ENCODE measurements around the gene HOXA6.

Gene HOXA6

DNA sequence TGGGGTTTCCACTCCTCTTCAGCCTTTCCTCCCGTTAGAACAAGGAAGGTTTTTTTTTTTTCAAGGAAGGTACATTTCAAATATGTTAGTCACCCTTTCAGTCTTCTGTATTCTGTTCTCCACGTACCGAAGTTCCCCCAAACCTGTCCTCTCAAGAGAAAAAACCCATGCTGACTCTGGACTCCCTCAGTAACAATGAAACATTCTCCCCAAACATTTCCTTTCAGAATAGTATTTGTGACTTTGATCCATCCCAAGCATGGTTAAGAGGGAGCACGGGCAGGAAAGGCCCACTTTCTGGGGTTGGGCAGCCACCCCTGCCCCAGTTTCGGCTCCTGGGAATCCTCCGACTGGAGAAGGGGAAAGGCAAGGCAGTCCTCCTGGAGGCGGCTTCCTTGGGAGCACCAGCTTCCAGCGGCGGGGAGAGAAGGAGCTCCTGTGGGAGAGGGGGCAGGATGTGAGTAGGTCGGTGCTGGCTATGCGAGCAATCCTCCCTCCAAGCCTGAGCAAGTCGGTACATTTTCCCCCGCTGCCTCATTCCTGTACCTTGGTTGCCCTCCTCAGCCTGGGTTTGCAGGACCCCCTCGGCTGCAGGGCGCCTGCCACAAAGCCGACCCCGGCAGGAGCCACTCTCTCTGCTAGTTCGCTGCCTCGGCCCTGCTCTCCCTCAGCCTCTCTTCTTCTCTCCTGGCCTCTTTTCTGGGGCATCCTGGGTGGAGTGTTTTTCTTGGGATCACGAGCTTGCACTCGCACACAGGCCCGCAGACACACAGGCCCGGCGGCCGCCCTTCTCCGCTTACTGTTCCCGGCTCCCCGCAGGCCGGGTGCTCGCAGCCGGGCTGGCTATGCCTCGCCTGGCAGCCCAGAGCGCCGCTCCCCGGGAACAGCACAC is 49.6 kb downstream of the HOXA6 start:
- no peak overlapping the region for H3K4me3 ChIP-seq (ENCODE audit: low read depth, low read length)
- TF ChIP-seq, protein P1, sequence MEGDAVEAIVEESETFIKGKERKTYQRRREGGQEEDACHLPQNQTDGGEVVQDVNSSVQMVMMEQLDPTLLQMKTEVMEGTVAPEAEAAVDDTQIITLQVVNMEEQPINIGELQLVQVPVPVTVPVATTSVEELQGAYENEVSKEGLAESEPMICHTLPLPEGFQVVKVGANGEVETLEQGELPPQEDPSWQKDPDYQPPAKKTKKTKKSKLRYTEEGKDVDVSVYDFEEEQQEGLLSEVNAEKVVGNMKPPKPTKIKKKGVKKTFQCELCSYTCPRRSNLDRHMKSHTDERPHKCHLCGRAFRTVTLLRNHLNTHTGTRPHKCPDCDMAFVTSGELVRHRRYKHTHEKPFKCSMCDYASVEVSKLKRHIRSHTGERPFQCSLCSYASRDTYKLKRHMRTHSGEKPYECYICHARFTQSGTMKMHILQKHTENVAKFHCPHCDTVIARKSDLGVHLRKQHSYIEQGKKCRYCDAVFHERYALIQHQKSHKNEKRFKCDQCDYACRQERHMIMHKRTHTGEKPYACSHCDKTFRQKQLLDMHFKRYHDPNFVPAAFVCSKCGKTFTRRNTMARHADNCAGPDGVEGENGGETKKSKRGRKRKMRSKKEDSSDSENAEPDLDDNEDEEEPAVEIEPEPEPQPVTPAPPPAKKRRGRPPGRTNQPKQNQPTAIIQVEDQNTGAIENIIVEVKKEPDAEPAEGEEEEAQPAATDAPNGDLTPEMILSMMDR (IDR thresholded peaks at IDR 0.05; ENCODE audit: low read depth, low read length, missing control alignments) = no peak

DNA sequence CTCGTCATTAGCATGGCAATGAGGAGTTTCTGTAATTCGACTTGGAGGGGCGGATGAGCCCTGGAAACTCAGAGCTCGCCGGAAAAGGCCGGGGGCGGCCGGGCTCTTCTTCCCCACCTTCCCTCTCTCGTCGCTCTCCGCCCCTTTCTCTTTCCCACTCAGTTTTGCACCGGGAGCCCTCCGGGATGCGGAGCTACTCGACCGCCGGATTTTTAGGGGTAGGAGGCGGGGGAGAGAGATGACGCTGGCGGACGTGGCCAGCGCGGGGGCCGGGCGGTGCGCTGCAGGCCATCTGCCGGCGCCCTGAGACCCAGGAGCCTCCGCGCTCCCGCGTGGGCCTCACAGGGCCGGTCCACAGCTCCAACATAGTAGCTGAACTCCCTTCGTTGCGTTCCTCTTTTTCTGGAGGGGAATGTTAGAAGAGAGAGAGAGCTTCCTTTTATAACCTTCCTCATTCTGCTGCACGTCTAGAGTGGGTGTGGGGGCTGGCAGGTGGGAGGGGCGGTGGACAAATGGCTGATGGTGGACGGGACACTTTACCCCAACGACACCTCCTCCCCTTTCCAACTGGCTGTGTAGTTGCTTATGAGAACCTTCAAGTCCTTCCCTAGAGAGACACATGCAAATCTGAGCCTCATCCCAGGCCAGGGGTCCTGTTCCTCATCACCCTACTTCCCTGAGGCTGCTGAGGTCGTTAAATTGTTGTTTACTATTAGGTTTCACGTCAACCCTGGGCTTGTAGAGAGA is 50.6 kb downstream of the HOXA6 start:
- peak overlapping the region; percentile 82 for H3K4me3 ChIP-seq (ENCODE audit: low read depth, low read length)
- TF ChIP-seq, protein P1 (IDR thresholded peaks at IDR 0.05; ENCODE audit: low read depth, low read length, missing control alignments) = no peak
- no peak for DNase-seq (ENCODE audit: low read depth)

More for the DNA sequence above, 49.6 kb downstream of the HOXA6 start:
- no peak for DNase-seq (ENCODE audit: low read depth)

DNA sequence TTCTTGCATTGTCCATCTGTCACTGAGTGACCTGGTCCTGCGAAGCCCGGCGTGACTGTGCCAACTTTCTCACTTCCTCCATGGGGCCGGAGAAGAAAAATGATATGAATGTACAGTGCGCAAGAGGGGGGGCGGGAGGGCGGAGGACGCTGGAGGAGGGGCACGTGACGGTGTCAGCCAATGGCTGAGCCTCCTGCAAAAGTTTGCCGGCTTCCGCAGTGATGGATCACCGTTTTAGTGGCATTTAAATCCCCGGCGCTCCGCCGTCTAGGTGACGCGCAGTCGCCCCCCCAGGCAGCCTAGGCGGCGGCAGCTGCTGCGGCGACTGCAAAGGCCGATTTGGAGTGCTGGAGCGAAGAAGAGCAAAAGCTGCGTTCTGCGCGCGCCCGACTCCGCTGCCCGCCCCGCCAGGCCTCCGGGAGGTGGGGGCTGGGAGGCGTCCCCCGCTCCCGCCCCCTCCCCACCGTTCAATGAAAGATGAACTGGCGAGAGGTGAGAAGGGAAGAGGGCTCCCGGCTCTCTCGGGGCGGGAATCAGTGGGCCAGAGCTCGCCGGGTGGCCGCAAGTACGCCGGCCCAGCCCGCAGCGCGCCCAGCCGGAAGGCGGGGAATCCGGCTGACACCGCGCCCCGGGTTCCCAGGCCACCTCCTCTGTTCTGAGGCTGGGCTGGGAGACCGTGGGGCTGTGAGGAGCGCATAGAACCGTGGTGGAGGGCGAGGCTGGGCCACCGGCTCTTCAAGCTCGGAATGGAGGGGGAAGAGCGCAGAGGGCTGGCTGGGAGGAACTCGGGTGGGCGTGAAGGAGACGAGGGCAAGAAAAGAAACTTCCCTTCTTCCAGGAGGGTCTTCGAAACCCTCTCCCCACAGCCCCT is 51.4 kb downstream of the HOXA6 start, which contains the start of gene HOXA1:
TSS of gene HOXA1 (minus strand) at position 104 of the 871 bp plus-strand sequence. CDS start at position 16, 88 bp downstream.
- TF ChIP-seq, protein P1 (IDR thresholded peaks at IDR 0.05; ENCODE audit: low read depth, low read length, missing control alignments) = no peak
- peak; percentile 53 for DNase-seq (ENCODE audit: low read depth)
- H3K4me3 ChIP-seq (ENCODE audit: low read depth, low read length) = peak within 1 kb of the TSS; percentile 82

Measured in GM12864 (cell line).